ENCODE data around the gene PLCH1. TPM values are rescaled to one million over a fixed set of nuclear protein-coding genes. Genes with fewer than 3 reads are reported as not detected.

Gene PLCH1
- total RNA-seq, 4 donors from 2014 or later: 1.4 to 7.0 (median 2.0) TPM

DNA sequence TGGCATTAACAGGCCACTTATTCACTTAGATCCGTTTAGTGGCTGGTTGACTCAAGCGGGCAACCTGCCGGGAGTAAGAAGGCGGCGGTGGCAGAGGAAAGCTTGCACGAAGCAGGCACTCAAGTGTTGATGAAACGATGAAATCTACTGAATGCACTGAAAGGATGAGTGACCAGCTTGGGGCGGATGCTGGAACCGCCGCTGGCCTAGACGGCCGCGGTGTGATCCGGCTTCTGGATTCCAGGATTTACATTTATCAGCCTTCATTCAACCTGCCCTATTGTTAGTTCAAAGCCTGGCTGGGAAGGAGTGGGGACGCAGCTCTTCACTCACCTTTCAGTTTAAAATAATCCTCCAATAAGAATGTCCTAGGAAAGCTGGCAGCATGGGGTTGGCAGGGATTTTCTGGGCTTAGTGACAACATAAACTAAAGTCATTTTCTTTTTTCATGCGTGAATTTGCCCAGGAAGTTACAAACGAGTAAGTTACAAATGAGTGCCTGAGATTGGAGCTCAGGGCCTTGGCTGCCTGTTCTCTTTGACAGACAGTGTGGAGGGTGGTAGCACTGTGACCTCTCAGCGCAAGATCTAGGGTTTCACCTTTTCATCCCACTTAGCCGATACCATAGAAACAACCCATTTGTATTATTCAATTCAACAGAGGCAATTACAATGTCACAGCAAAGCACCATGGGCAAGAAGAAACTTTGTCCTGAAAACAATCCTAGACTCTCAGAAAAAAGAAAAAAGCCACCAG is 1.1 kb upstream of the PLCH1 start:
- H3K27ac ChIP-seq: peak overlapping the region in 1 of 4 donors; percentile 26
- 17 to 30% methylated on average over 19 of the region's 19 CpGs for WGBS, 2 donors
- no peak for DNase-seq (ENCODE audit: low spot score in 2 of 2)
- peak overlapping the region; percentile 38 to 71 (median 66) for H3K4me3 ChIP-seq
- H3K36me3 ChIP-seq: no peaks in the 10 kb centered on the region
- H3K4me1 ChIP-seq: peaks cover 0 to 21% (median 0%) of the 10 kb centered on the region in 4 donors
- TF ChIP-seq, protein P1, sequence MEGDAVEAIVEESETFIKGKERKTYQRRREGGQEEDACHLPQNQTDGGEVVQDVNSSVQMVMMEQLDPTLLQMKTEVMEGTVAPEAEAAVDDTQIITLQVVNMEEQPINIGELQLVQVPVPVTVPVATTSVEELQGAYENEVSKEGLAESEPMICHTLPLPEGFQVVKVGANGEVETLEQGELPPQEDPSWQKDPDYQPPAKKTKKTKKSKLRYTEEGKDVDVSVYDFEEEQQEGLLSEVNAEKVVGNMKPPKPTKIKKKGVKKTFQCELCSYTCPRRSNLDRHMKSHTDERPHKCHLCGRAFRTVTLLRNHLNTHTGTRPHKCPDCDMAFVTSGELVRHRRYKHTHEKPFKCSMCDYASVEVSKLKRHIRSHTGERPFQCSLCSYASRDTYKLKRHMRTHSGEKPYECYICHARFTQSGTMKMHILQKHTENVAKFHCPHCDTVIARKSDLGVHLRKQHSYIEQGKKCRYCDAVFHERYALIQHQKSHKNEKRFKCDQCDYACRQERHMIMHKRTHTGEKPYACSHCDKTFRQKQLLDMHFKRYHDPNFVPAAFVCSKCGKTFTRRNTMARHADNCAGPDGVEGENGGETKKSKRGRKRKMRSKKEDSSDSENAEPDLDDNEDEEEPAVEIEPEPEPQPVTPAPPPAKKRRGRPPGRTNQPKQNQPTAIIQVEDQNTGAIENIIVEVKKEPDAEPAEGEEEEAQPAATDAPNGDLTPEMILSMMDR (IDR thresholded peaks at IDR 0.05): no peak
- no peak for TF ChIP-seq POLR2A (IDR thresholded peaks at IDR 0.05)
- no peak for TF ChIP-seq EP300 (IDR thresholded peaks at IDR 0.05)
- no peaks in the 10 kb centered on the region for H3K9me3 ChIP-seq
- H3K27me3 ChIP-seq: no peaks in the 10 kb centered on the region

DNA sequence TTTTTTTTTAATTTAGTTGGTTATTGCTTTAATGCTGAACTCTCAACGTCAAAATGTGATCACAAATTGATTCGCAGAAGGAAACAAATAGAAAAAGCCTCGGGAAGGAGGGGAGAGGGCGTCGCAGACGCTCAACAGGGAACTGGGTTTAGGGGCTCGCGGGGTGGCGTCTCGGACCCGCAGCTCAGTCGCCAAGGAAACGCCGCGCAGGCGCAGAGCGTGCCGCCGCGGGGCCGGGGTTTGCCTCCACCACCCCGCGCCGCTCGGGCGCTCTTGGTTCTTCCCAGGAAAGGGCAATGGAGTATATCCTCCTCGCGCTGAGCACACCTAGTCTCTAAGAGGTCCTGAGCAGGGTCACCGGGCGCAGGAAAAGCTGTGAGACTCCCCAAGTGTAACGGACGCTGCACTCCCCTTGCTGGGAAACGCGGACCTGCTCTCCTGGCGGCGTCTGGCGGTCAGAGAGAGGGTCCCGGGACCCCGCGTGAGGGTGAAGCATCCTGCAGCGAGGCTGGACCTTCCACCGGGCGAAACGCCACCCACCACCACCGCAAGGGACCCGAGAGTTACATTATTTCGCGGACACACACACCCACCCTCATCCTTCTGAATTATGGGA is 753 bp downstream of the PLCH1 start:
- Histone ChIP-seq H3K36me3 (no peaks in the 10 kb centered on the region), H3K4me1 (peaks cover 0 to 21% (median 0%) of the 10 kb centered on the region in 4 donors), H3K4me3 (peak overlapping the region; percentile 38 to 71 (median 66)), H3K27me3 (no peaks in the 10 kb centered on the region), H3K9me3 (no peaks in the 10 kb centered on the region), H3K27ac (peak overlapping the region in 2 of 4 donors; percentile 8 to 60)
- DNase-seq (ENCODE audit: low spot score in 2 of 2): no peak
- WGBS, 2 donors: 1% methylated on average over 34 to 45 of the region's 48 CpGs
- TF ChIP-seq POLR2A (IDR thresholded peaks at IDR 0.05) (no peak), EP300 (IDR thresholded peaks at IDR 0.05) (no peak)
- TF ChIP-seq, protein P1 (IDR thresholded peaks at IDR 0.05): no peak

DNA sequence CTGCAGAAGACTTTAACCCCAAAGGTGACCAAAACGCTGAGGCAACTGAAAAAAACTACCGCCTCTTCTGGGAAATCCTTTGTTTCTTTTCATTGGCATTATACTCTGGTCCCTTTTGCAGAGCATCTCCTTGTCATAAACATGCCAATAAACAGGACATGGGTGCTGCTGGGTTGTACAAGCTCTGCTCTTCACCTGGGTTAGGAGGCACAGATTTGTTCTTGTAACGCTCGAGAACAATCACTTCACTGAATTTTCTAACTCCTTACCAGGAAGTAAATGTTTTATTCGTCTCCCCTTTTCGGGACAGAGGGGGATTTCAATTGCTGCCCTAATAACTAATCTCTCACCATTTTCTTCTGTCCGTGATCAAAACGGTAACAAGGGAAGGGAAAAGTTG is 1.3 kb downstream of the PLCH1 start:
- H3K9me3 ChIP-seq: no peaks in the 10 kb centered on the region
- no peak for DNase-seq (ENCODE audit: low spot score in 2 of 2)
- peaks cover 0 to 18% (median 0%) of the 10 kb centered on the region in 4 donors for H3K4me1 ChIP-seq
- peak overlapping the region; percentile 38 to 71 (median 66) for H3K4me3 ChIP-seq
- peak overlapping the region in 2 of 4 donors; percentile 8 to 60 for H3K27ac ChIP-seq
- H3K36me3 ChIP-seq: no peaks in the 10 kb centered on the region
- 9 to 11% methylated on average over 8 of the region's 8 CpGs for WGBS, 2 donors
- TF ChIP-seq POLR2A (IDR thresholded peaks at IDR 0.05) (no peak), EP300 (IDR thresholded peaks at IDR 0.05) (no peak)
- TF ChIP-seq, protein P1 (IDR thresholded peaks at IDR 0.05): no peak
- H3K27me3 ChIP-seq: no peaks in the 10 kb centered on the region

DNA sequence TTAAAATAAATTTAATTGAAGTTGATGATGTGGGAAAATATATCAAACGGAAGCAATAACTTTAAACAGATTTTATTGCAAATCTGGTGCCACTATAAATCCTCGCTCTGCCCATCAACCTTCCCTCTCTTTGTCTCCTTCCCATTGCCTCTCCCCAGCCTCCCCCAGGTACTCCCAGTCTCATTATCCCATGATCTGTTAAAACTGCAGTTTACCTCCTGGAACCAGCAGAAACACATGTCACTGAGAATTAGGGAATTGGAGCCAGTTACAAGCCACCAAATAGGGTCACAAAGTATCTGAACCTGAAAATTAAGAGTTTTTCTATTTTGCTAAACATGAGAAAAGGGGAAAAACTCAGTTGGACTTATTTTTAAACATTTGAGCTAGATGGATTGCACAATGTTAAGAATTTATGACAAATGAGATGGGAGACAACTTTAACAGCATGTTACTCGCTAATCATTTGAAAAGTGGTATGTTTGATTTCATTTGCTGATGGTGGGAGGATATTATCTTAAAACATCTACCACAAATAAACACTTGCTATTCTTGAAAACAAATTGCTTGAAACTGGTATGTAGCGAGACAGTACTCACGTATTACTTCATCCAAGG is 2.4 kb downstream of the PLCH1 start:
- no peak for TF ChIP-seq POLR2A (IDR thresholded peaks at IDR 0.05)
- Histone ChIP-seq H3K36me3 (no peaks in the 10 kb centered on the region), H3K27ac (no peak overlapping the region), H3K4me3 (no peak overlapping the region), H3K27me3 (no peaks in the 10 kb centered on the region), H3K9me3 (no peaks in the 10 kb centered on the region), H3K4me1 (peaks cover 0 to 17% (median 0%) of the 10 kb centered on the region in 4 donors)
- 93 to 94% methylated on average over 5 of the region's 5 CpGs for WGBS, 2 donors
- DNase-seq (ENCODE audit: low spot score in 2 of 2): no peak

DNA sequence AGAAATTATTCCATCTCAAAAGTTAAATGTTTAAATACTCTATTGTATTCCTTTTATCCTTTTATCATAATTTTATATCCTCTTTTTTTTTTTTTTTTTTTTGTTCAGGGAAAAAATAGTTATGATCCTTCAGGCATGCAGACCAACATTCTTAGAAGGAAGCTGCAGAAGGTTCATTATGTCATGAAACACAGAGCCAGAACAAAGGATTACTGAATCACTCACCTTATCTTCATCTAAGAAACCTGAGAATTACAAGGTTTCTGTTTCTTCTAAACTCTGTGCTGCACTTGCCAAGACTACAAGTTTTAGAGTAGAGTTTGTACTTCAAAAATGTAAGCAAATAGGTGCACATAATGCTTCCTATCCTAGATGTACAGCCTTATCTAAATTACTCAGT is 3.3 kb downstream of the PLCH1 start:
- Histone ChIP-seq H3K9me3 (no peaks in the 10 kb centered on the region), H3K27ac (no peak overlapping the region), H3K4me3 (no peak overlapping the region), H3K4me1 (peaks cover 0 to 17% (median 0%) of the 10 kb centered on the region in 4 donors), H3K36me3 (no peaks in the 10 kb centered on the region), H3K27me3 (no peaks in the 10 kb centered on the region)
- DNase-seq (ENCODE audit: low spot score in 2 of 2): no peak
- no peak for TF ChIP-seq EP300 (IDR thresholded peaks at IDR 0.05)
- no peak for TF ChIP-seq POLR2A (IDR thresholded peaks at IDR 0.05)
- TF ChIP-seq, protein P1 (IDR thresholded peaks at IDR 0.05): no peak

Data from tibial nerve (tissue), 4 donors.